ENCODE data around the gene TSHZ3. TPM values are rescaled to one million over a fixed set of nuclear protein-coding genes. Genes with fewer than 3 reads are reported as not detected.

Gene TSHZ3
- total RNA-seq, 1 experiment from 2014 or later = 14.8 TPM

DNA sequence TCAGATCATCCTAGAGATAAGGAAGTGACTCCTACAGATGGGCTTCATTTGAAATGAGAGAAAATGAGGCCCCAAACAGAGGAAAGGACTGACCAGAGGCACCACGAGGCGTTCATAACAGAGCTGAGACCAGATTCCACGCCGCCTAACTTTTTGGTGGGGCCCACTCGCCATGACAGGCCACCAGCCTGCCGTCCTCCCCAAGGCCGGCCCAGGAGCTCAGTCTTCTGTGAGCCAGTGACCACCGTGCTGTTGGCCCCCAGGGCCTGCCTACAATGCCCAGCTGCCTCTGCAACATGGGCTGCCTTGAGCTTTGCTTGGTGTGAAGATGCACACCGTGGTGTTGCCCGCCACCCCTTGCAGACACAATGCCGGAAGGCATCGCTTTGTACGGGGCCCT lies 40.5 kb downstream of the TSHZ3 start:
- no peaks in the 10 kb centered on the region for H3K9me3 ChIP-seq (ENCODE audit: low read depth, low read length, poor library complexity, severe bottlenecking)
- no peaks in the 10 kb centered on the region for H3K27me3 ChIP-seq (replicated peaks; ENCODE audit: insufficient read depth, low read depth, low read length, poor library complexity)
- no peak overlapping the region for H3K4me3 ChIP-seq (ENCODE audit: low read depth, low read length, poor library complexity, severe bottlenecking)
- DNase-seq (ENCODE audit: low spot score) = no peak
- POLR2A ChIA-PET (ENCODE audit: low non-redundant PET) = no interaction called here
- intact Hi-C loops (cut with micrococcal nuclease; ENCODE audit: unreplicated experiment) = no loop called here
- TF ChIP-seq CTCF (conservative IDR thresholded peaks at IDR 0.05; ENCODE audit: low read depth, low read length) (no peak), EZH2 (IDR thresholded peaks at IDR 0.05; ENCODE audit: borderline replicate concordance, low read depth, low read length, poor library complexity, severe bottlenecking) (no peak)
- H3K27ac ChIP-seq (ENCODE audit: low read depth, low read length, poor library complexity, severe bottlenecking) = no peak overlapping the region
- BruUV-seq (replicated peaks) = no TSS peak
- no peaks in the 10 kb centered on the region for H3K36me3 ChIP-seq (ENCODE audit: insufficient read depth, low read length, poor library complexity, severe bottlenecking)
- peaks cover 22% of the 10 kb centered on the region for H3K4me1 ChIP-seq (ENCODE audit: insufficient read depth, low read length, poor library complexity, severe bottlenecking)
- CTCF ChIA-PET = no interaction called here

- H3K4me3 ChIP-seq (ENCODE audit: low read depth, low read length, poor library complexity, severe bottlenecking) = no peak overlapping the region
- ChIA-PET POLR2A (ENCODE audit: low non-redundant PET) (no interaction called here), CTCF (no interaction called here)
- BruUV-seq (replicated peaks) = no TSS peak
- DNase-seq (ENCODE audit: low spot score) = no peak
- intact Hi-C loops (cut with micrococcal nuclease; ENCODE audit: unreplicated experiment) = no loop called here
- H3K9me3 ChIP-seq (ENCODE audit: low read depth, low read length, poor library complexity, severe bottlenecking) = no peaks in the 10 kb centered on the region
- no peaks in the 10 kb centered on the region for H3K27me3 ChIP-seq (replicated peaks; ENCODE audit: insufficient read depth, low read depth, low read length, poor library complexity)
- H3K27ac ChIP-seq (ENCODE audit: low read depth, low read length, poor library complexity, severe bottlenecking) = no peak overlapping the region
- no peaks in the 10 kb centered on the region for H3K36me3 ChIP-seq (ENCODE audit: insufficient read depth, low read length, poor library complexity, severe bottlenecking)
- H3K4me1 ChIP-seq (ENCODE audit: insufficient read depth, low read length, poor library complexity, severe bottlenecking) = peaks cover 18% of the 10 kb centered on the region
- TF ChIP-seq EZH2 (IDR thresholded peaks at IDR 0.05; ENCODE audit: borderline replicate concordance, low read depth, low read length, poor library complexity, severe bottlenecking) = no peak
- no peak for TF ChIP-seq CTCF (conservative IDR thresholded peaks at IDR 0.05; ENCODE audit: low read depth, low read length)
These were observed 42.1 kb downstream of the TSHZ3 start for GRCh38 chr19:31307071-31307669.

GRCh38 chr19:31306006-31306753 lies 43.1 kb downstream of the TSHZ3 start:
- no peaks in the 10 kb centered on the region for H3K36me3 ChIP-seq (ENCODE audit: insufficient read depth, low read length, poor library complexity, severe bottlenecking)
- no peak overlapping the region for H3K4me3 ChIP-seq (ENCODE audit: low read depth, low read length, poor library complexity, severe bottlenecking)
- TF ChIP-seq EZH2 (IDR thresholded peaks at IDR 0.05; ENCODE audit: borderline replicate concordance, low read depth, low read length, poor library complexity, severe bottlenecking) = no peak
- no peak for TF ChIP-seq CTCF (conservative IDR thresholded peaks at IDR 0.05; ENCODE audit: low read depth, low read length)
- H3K27me3 ChIP-seq (replicated peaks; ENCODE audit: insufficient read depth, low read depth, low read length, poor library complexity) = no peaks in the 10 kb centered on the region
- no peak for DNase-seq (ENCODE audit: low spot score)
- BruUV-seq (replicated peaks) = no TSS peak
- peaks cover 16% of the 10 kb centered on the region for H3K4me1 ChIP-seq (ENCODE audit: insufficient read depth, low read length, poor library complexity, severe bottlenecking)
- H3K9me3 ChIP-seq (ENCODE audit: low read depth, low read length, poor library complexity, severe bottlenecking) = no peaks in the 10 kb centered on the region
- ChIA-PET CTCF (no interaction called here), POLR2A (ENCODE audit: low non-redundant PET) (no interaction called here)
- H3K27ac ChIP-seq (ENCODE audit: low read depth, low read length, poor library complexity, severe bottlenecking) = no peak overlapping the region
- intact Hi-C loops (cut with micrococcal nuclease; ENCODE audit: unreplicated experiment) = no loop called here
